H1 (cell line): Measurements from ENCODE around the gene FAM168B. TPM values are rescaled to one million over a fixed set of nuclear protein-coding genes. Genes with fewer than 3 reads are reported as not detected.

Experiments
- CBX5 ChIP-seq: fragments of 300-800, 300-1000 bp; sonication (generic); IDR thresholded peaks from 2 replicates; pipeline ENCODE4 v1.7.1; 2016; ENCODE audit warnings: antibody characterized with exemption, low read length, low read depth
- JUND ChIP-seq: IDR thresholded peaks from 2 replicates; pipeline ENCODE4 v1.6.1; 2011; ENCODE audit warnings: mild to moderate bottlenecking, improper control_type of control experiment, low read length
- MAFK ChIP-seq: IDR thresholded peaks from 2 replicates; pipeline ENCODE4 v1.6.1; 2012; ENCODE audit warnings: low read depth, mild to moderate bottlenecking, improper control_type of control experiment, low read length
- POLR2A ChIP-seq, 2 experiments: IDR thresholded peaks; 1 replicate in 1 of 2; 2 replicates in 1 of 2; pipeline ENCODE4 v1.6.1; 2011; ENCODE audit warnings: low read depth in 2 of 2, low read length in 2 of 2, mild to moderate bottlenecking in 2 of 2; ENCODE audit errors: control extremely low read depth in 1 of 2
- RNF2 ChIP-seq: fragments of 200-900, 300-1000 bp; sonication (generic); IDR thresholded peaks from 2 replicates; pipeline ENCODE4 v1.7.1; 2016; ENCODE audit warnings: borderline replicate concordance, low read depth, mild to moderate bottlenecking, antibody characterized with exemption, low read length; ENCODE audit not compliant: poor library complexity, severe bottlenecking; ENCODE audit errors: missing control alignments
- TBP ChIP-seq: IDR thresholded peaks from 2 replicates; pipeline ENCODE4 v1.6.1; 2011; ENCODE audit warnings: low read depth, low read length, improper control_type of control experiment
- ZNF274 ChIP-seq: IDR thresholded peaks from 2 replicates; pipeline ENCODE4 v1.7.0; 2012; ENCODE audit warnings: low read length, borderline replicate concordance; ENCODE audit errors: extremely low read depth
- polyA plus RNA-seq, 7 experiments: library from polyadenylated mRNA; depleted of rRNA in 3 of 7; stranded (reverse) in 5 of 7; unstranded in 2 of 7; fragments of >200 nt in 5 of 7; fragments of 200-250 nt in 2 of 7; gene quantifications; 1 replicate in 5 of 7; 2 replicates in 1 of 7; 4 replicates in 1 of 7; pipeline versions ENCODE4 v1.2.1 to v1.2.3, GENCODE V29; 2011 to 2013; ENCODE audit warnings: missing spikeins in 2 of 7, mixed read lengths in 2 of 7
- total RNA-seq: library from RNA; stranded (reverse); fragmentation: NEBNext Ultra II Directional; extraction: Animal tissue kit (Norgen Biotek cat#: 25700); gene quantifications from 2 replicates; pipeline ENCODE4 v1.2.1, GENCODE V29; 2021

FAM168B gene
- total and polyA plus RNA-seq, 2 of the 8 experiments (the other 6 are each of a cell fraction or from before 2014, with no cell fraction given), result 61.9 to 123 TPM

DNA sequence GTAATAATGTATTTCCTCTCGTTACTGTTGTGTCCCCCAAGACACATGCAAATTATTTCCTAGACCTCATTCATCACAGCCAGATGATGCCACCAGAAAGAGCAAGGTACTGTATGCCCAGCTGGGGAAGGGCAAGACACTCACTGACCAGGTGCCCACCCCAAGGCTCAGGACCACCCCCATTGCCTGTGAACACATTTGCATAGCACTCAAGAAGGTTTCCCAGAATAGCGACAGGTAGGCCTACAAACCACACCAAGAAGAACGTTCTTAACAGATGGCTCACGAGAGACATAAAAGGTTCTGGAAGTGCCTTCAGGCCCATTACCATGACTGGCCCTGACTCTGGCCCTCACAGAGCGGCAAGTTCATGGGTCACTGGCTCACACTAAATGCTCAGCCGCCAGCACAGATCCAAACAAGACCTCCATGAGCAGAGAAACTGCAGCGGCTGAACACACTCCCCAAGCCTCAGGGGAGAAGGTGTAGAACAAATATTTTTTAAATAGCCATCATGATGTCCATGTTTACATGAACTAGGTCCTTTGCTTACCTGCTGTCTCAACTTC is 44.0 kb downstream of the FAM168B start (continued):
- TF ChIP-seq RNF2, result no peak
- TF ChIP-seq TBP, result no peak
- TF ChIP-seq MAFK, result no peak
- no peak for TF ChIP-seq CBX5
- no peak for TF ChIP-seq ZNF274
- TF ChIP-seq JUND, result no peak
- TF ChIP-seq POLR2A (IDR thresholded peaks at IDR 0.05; ENCODE audit: control extremely low read depth in 1 of 2, low read depth in 2 of 2, low read length in 2 of 2), result no peak
